GM12878 (cell line): Measurements from ENCODE around the gene CORO2B. TPM values are rescaled to one million over a fixed set of nuclear protein-coding genes. Genes with fewer than 3 reads are reported as not detected.

Experiments used
- ATAC-seq: fragments of 200-7000 bp; cut with Tn5 transposase; 3 replicates; pipeline ENCODE4 v1.9.1; 2020; ENCODE audit warnings: mild to moderate bottlenecking, moderate library complexity
- BruUV-seq: library from RNA; stranded (reverse); fragments of 400-500 nt; replicated peaks from 2 replicates; lab custom pipeline; 2021; lab: Mats Ljungman, UMichigan
- CTCF ChIA-PET: fragments of 300-600 bp; sonication (Branson Sonifier 250); formaldehyde crosslinking; extraction: SDS; loops from one replicate; lab custom pipeline; 2021; ENCODE audit warnings: inconsistent platforms; lab: Yijun Ruan, JAX
- POLR2A ChIA-PET: fragments of 350-600 bp; formaldehyde crosslinking; extraction: SDS; loops from one replicate; lab custom pipeline; 2021; ENCODE audit warnings: inconsistent platforms; lab: Charles Lee
- RAD21 ChIA-PET: fragments of 300-600 bp; sonication (Branson Sonifier 250); formaldehyde crosslinking; loops from one replicate; lab custom pipeline; 2023; ENCODE audit warnings: antibody characterized with exemption; ENCODE audit not compliant: unreplicated experiment; lab: Charles Lee
- SMC1A ChIA-PET: fragments of 300-600 bp; sonication (Branson Sonifier 250); formaldehyde crosslinking; loops from one replicate; lab custom pipeline; 2023; ENCODE audit not compliant: unreplicated experiment, uncharacterized antibody; lab: Charles Lee
- DNase-seq: peaks from one replicate; pipeline ENCODE4 v3.0.0-alpha.2; 2011; ENCODE audit warnings: low read depth, low spot score
- FAIRE-seq: peaks from 3 replicates; lab custom pipeline; 2011; peaks lifted over from hg19 to GRCh38; lab: Jason Lieb, UNC
- H2AFZ ChIP-seq: 2 replicates; pipeline ENCODE4 v1.6.0; 2011; ENCODE audit warnings: low read depth, low read length, control low read depth; ENCODE audit not compliant: control insufficient read depth
- H3K27ac ChIP-seq: 2 replicates; pipeline ENCODE4 v1.5.1; 2011; ENCODE audit warnings: control low read depth; ENCODE audit not compliant: control insufficient read depth, insufficient read depth
- H3K27me3 ChIP-seq, 2 experiments: replicated peaks in 1 of 2; 2 replicates each; pipeline versions ENCODE4 v1.6.0 to v1.6.1; 2011; ENCODE audit warnings: low read length in 1 of 2; ENCODE audit not compliant: control insufficient read depth in 2 of 2, insufficient read depth in 2 of 2
- H3K36me3 ChIP-seq, 2 experiments: 2 replicates each; pipeline ENCODE4 v1.5.1; 2011; ENCODE audit warnings: low read length in 1 of 2; ENCODE audit not compliant: control insufficient read depth in 2 of 2, insufficient read depth in 2 of 2
- H3K4me1 ChIP-seq: 2 replicates; pipeline ENCODE4 v1.6.1; 2011; ENCODE audit warnings: mild to moderate bottlenecking, low read length, moderate library complexity, mixed read lengths; ENCODE audit not compliant: control insufficient read depth, insufficient read depth
- H3K4me2 ChIP-seq: 2 replicates; pipeline ENCODE4 v1.6.0; 2011; ENCODE audit warnings: control low read depth; ENCODE audit not compliant: control insufficient read depth, insufficient read depth
- H3K4me3 ChIP-seq: fragments of 200-600 bp; sonication (generic); 2 replicates; pipeline ENCODE4 v1.5.1; 2016
- H3K79me2 ChIP-seq: 2 replicates; pipeline ENCODE4 v1.6.0; 2011; ENCODE audit warnings: low read length; ENCODE audit not compliant: control insufficient read depth, insufficient read depth
- H3K9ac ChIP-seq: 2 replicates; pipeline ENCODE4 v1.8.0; 2011; ENCODE audit warnings: low read length, control low read depth, mixed read lengths; ENCODE audit not compliant: control insufficient read depth, insufficient read depth
- H3K9me3 ChIP-seq: replicated peaks from 3 replicates; pipeline ENCODE4 v1.5.1; 2011; ENCODE audit warnings: mild to moderate bottlenecking, low read length; ENCODE audit not compliant: control insufficient read depth, insufficient read depth
- H4K20me1 ChIP-seq: 2 replicates; pipeline ENCODE4 v1.6.0; 2011; ENCODE audit not compliant: control insufficient read depth, insufficient read depth
- ASH2L ChIP-seq: fragments of 300-600, 200-600 bp; sonication (generic); IDR thresholded peaks from 2 replicates; pipeline ENCODE4 v1.6.1; 2017; ENCODE audit warnings: low read depth, mild to moderate bottlenecking, borderline replicate concordance
- ATF3 ChIP-seq: IDR thresholded peaks from 2 replicates; pipeline ENCODE4 v1.6.1; 2011; ENCODE audit warnings: low read depth, mild to moderate bottlenecking, low read length, moderate library complexity, borderline replicate concordance; ENCODE audit errors: extremely low read depth
- BCL11A ChIP-seq: IDR thresholded peaks from 2 replicates; pipeline ENCODE4 v1.6.1; 2011; ENCODE audit warnings: low read depth, low read length
- BHLHE40 ChIP-seq, 2 experiments: fragments of 450-650 bp in 1 of 2; IDR thresholded peaks; 2 replicates each; pipeline ENCODE4 v1.6.1; 2011 to 2017; ENCODE audit warnings: low read depth in 2 of 2, borderline replicate concordance in 1 of 2, improper control_type of control experiment in 1 of 2, low read length in 1 of 2, mild to moderate bottlenecking in 1 of 2
- CTCF ChIP-seq, 3 experiments: IDR thresholded peaks in 2 of 3; conservative IDR thresholded peaks in 1 of 3; 2 replicates each; pipeline ENCODE4 v1.5.1; 2011; ENCODE audit warnings: low read depth in 3 of 3, low read length in 3 of 3, mild to moderate bottlenecking in 3 of 3, control low read depth in 2 of 3, moderate library complexity in 2 of 3, inconsistent platforms in 1 of 3, mixed read lengths in 1 of 3; ENCODE audit not compliant: control insufficient read depth in 2 of 3, insufficient read depth in 1 of 3; ENCODE audit errors: extremely low read depth in 1 of 3
- GABPA ChIP-seq: IDR thresholded peaks from 2 replicates; pipeline ENCODE4 v1.6.1; 2014; ENCODE audit warnings: antibody characterized with exemption, low read depth, mild to moderate bottlenecking, inconsistent platforms
- LARP7 ChIP-seq: fragments of 450-650 bp; IDR thresholded peaks from 2 replicates; pipeline ENCODE4 v1.6.1; 2017; ENCODE audit warnings: mild to moderate bottlenecking
- PBX3 ChIP-seq: IDR thresholded peaks from 2 replicates; pipeline ENCODE4 v1.6.1; 2011; ENCODE audit warnings: mild to moderate bottlenecking, low read depth, low read length, moderate library complexity; ENCODE audit not compliant: insufficient replicate concordance
- RAD21 ChIP-seq: IDR thresholded peaks from 2 replicates; pipeline ENCODE4 v1.6.1; 2011; ENCODE audit warnings: mild to moderate bottlenecking, low read depth, low read length, moderate library complexity; ENCODE audit not compliant: insufficient read depth
- RAD51 ChIP-seq: fragments of 450-650 bp; IDR thresholded peaks from 2 replicates; pipeline ENCODE4 v1.6.1; 2016; ENCODE audit warnings: moderate library complexity, mild to moderate bottlenecking, inconsistent platforms
- RUNX3 ChIP-seq: IDR thresholded peaks from 2 replicates; pipeline ENCODE4 v1.6.1; 2012; ENCODE audit warnings: low read length, inconsistent platforms
- SRF ChIP-seq, 2 experiments: IDR thresholded peaks; 2 replicates each; pipeline ENCODE4 v1.6.1; 2011; ENCODE audit warnings: low read depth in 2 of 2, low read length in 2 of 2, mild to moderate bottlenecking in 1 of 2, moderate library complexity in 1 of 2
- SUPT20H ChIP-seq: IDR thresholded peaks from 2 replicates; pipeline ENCODE4 v1.6.1; 2011; ENCODE audit warnings: low read depth, mild to moderate bottlenecking, low read length, moderate library complexity, borderline replicate concordance; ENCODE audit not compliant: control insufficient read depth
- USF1 ChIP-seq: IDR thresholded peaks from 2 replicates; pipeline ENCODE4 v1.6.1; 2011; ENCODE audit warnings: borderline replicate concordance, low read depth, mild to moderate bottlenecking, moderate library complexity, mixed read lengths, low read length; ENCODE audit not compliant: insufficient read depth; ENCODE audit errors: extremely low read length
- USF2 ChIP-seq: IDR thresholded peaks from 2 replicates; pipeline ENCODE4 v1.6.1; 2011; ENCODE audit warnings: low read depth, low read length, improper control_type of control experiment, borderline replicate concordance
- WGBS: methylation state at CpG from one replicate; pipeline ENCODE4 v1.1.6; 2016; ENCODE audit warnings: low lambda C conversion rate; ENCODE audit not compliant: insufficient replicate concordance, insufficient coverage; ENCODE audit errors: missing lambda C conversion rate; 5-methylcytosine and 5-hydroxymethylcytosine counted together
- in situ Hi-C: fragments of 300-500 bp; cut with MboI; formaldehyde crosslinking; loops from 9 replicates; pipeline ENCODE4 v1.14.3; 2018; ENCODE audit warnings: mixed read lengths
- intact Hi-C: fragments of 100-400 bp; cut with micrococcal nuclease; formaldehyde crosslinking; loops from one replicate; pipeline ENCODE4 v1.14.2; 2022; ENCODE audit not compliant: unreplicated experiment
- polyA plus RNA-seq, 11 experiments: library from polyadenylated mRNA; depleted of rRNA in 4 of 11; unstranded in 6 of 11; stranded (reverse) in 5 of 11; fragments of >200 nt; fragmentation: Nextera tagmentation in 4 of 11; fragmentation: Illumina TruSeq in 1 of 11; extraction: Ambion mirVana in 4 of 11; extraction: Trizol in 1 of 11; gene quantifications; 1 replicate in 1 of 11; 2 replicates in 10 of 11; pipeline versions ENCODE4 v1.2.1 to v1.2.3, GENCODE V29; 2011 to 2016; ENCODE audit warnings: inconsistent platforms in 2 of 11, missing spikeins in 2 of 11, low read depth in 1 of 11
- total RNA-seq, 4 experiments: library from RNA; depleted of rRNA in 3 of 4; stranded (reverse); fragments of >200 nt in 3 of 4; fragmentation: Illumina TruSeq in 1 of 4; extraction: Trizol in 1 of 4; gene quantifications; 2 replicates each; pipeline versions ENCODE4 v1.2.1 to v1.2.3, GENCODE V29; 2013 to 2021

Gene CORO2B
- total and polyA plus RNA-seq, 10 of the 15 experiments (the other 5 are each of a cell fraction or from before 2014, with no cell fraction given) = 0.05 to 0.73 (median 0.13) TPM; not detected in 4

- H3K27me3 ChIP-seq = peaks cover 0 to 3% of the 10 kb centered on the region in 2 experiments; a peak in 2 of 4 replicates
- CTCF ChIA-PET = interaction anchor here (0.6 to 4.1 kb wide), 15 partner anchors 10 to 368 kb away, joined by 3 to 34 read pairs (median 6); no protein-coding TSS in a partner anchor
- TF ChIP-seq RAD51 (no peak), CTCF (IDR thresholded peaks at IDR 0.05 in 2 of 3, conservative IDR thresholded peaks at IDR 0.05 in 1 of 3; ENCODE audit: control insufficient read depth in 2 of 3, extremely low read depth in 1 of 3, insufficient read depth in 1 of 3, low read depth in 3 of 3, low read length in 3 of 3) (peak; percentile 85 to 93 (median 89)), RAD21 (peak; percentile 52), USF2 (no peak), SUPT20H (no peak), BCL11A (no peak), USF1 (peak; percentile 12), RUNX3 (peak; percentile 9; the same call in 1 of the 2 replicates), GABPA (no peak), BHLHE40 (IDR thresholded peaks at IDR 0.05; ENCODE audit: borderline replicate concordance in 1 of 2, low read depth in 2 of 2, low read length in 1 of 2) (peak; percentile 14 to 50; a peak in 1 of 4 replicates), SRF (IDR thresholded peaks at IDR 0.05; ENCODE audit: low read depth in 2 of 2, low read length in 2 of 2) (no peak), ATF3 (no peak), ASH2L (no peak), PBX3 (no peak), LARP7 (0 out of 2 replicates have a peak, but pooled peaks have one; percentile 53)
Measured at GRCh38 chr15:68559345-68560310, 19.2 kb upstream of the CORO2B start.

More at GRCh38 chr15:68559345-68560310, 19.2 kb upstream of the CORO2B start:
- no peak for FAIRE-seq
- intact Hi-C loops (loop anchor here (2.0 to 5.0 kb wide), 2 partner anchors 315 to 368 kb away; no protein-coding TSS in a partner anchor), in situ Hi-C loops (loop anchor here (5.0 kb wide), 1 partner anchor 113 kb away; no protein-coding TSS in a partner anchor)
- 1% methylated on average over 52 of the region's 54 CpGs for WGBS
- no peak for DNase-seq
- SMC1A ChIA-PET = interaction anchor here (0.5 to 2.6 kb wide), 6 partner anchors 112 to 315 kb away, joined by 3 to 13 read pairs (median 4); no protein-coding TSS in a partner anchor
- Histone ChIP-seq H3K27ac (no peak overlapping the region), H3K9ac (no peak overlapping the region), H3K36me3 (no peaks in the 10 kb centered on the region), H3K4me1 (no peaks in the 10 kb centered on the region), H4K20me1 (no peaks in the 10 kb centered on the region), H3K4me2 (peak overlapping the region; percentile 59; the same call in 1 of the 2 replicates), H3K9me3 (no peaks in the 10 kb centered on the region), H3K79me2 (no peaks in the 10 kb centered on the region), H3K4me3 (no peak overlapping the region), H2AFZ (peak overlapping the region; percentile 37)
- peak; percentile 96 for ATAC-seq
- POLR2A ChIA-PET = no interaction called here
- RAD21 ChIA-PET = interaction anchor here (1.0 to 2.8 kb wide), 6 partner anchors 115 to 320 kb away, joined by 3 to 29 read pairs (median 4); no protein-coding TSS in a partner anchor
- BruUV-seq = no TSS peak
